HL-60/S4 treated with retinoic acid at 250 ng/mL for 4 days and 3 days (cell line): ENCODE results near the gene COPS4.
"Not testable (repeated sequence)": the region's sequence is repeated elsewhere in the genome, so short reads cannot be mapped to it uniquely, and the experiment has no call there.

ENCODE experiments used
- in situ Hi-C: fragments of 300-500 bp; cut with MboI; formaldehyde crosslinking; loops from 2 replicates; pipeline ENCODE4 v1.7.0; 2022; ENCODE audit warnings: low sequenced_read_pairs

The COPS4 gene

DNA sequence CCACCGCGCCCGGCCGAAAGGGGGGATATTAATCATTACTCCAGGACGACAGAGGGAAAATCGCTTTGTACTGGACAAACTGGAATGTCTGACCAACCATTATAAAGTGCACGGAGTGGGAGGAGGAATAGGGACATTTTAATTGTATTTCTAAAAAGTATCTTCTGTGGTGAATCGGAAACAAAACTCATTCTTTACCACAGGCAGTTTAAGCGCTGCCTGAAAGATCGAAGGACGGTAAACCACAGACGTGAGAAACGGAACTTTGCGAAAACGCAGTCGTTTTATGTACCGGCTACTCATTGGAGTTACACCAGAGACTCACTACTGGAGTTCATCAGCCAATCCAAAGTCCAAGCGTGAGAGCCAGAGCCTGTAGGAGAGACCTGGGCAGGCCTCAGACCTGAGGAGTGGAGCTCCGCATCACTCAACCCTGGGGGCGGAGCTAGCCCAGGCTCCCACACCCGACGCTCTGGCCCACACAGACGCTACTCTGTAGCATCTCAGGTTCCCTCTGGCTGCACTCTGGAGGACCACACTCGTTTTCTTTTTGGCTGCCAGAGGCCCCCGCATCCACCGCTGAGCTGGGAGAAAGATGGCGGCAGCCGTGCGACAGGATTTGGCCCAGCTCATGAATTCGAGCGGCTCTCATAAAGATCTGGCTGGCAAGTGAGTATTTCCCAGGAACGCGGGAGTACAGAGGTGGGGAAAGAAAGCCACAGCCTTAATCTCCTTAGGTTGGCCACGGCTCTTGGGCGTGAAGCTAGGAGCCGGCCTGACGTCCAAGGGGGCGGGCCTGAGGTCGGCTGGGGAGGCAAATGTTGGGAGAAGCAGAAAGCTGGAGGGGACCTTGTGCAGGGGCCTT, at the start of gene COPS4:
Gene COPS4, plus strand, starts transcription at position 554 of the 865 bp plus-strand sequence. Its CDS starts 42 bp downstream, at position 596.
- in situ Hi-C loops: no loop called here

DNA sequence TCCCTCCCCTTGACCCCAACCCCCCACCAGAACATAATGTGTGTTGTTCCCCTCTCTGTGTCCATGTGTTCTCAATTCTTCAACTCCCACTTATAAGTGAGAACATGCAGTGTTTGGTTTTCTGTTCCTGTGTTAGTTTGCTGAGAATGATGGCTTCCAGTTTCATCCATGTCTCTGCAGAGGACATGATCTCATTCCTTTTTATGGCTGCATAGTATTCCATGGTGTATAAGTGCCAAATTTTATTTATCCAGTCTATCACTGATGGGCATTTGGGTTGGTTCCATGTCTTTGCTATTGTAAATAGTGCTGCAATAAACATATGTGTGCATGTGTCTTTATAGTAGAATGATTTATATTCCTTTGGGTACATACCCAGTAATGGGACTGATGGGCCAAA, 47.5 kb upstream of the COPS4 start:
- in situ Hi-C loops: not testable (repeated sequence)

DNA sequence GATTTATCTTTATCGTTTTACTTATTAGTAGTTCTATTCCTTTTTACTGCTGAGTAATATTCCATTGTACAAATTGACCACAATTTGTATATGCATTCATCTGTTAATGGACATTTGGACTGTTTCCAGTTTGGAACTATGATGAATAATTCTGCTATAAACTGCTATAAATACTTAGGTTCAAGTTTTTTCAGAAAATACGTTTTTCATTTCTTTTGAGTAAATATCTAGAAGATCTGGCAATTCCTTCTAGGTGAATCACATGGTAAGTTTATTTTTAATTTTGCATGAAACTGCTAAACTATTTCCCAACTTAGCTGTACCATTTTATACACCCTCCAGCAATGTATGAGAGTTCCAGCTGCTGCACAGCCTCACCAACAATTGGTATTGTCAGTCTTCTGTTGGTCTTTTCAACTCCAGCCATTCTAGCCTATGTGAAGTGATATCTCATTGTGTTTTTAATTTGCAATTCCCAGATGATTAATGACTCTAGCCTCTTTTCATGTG, 46.6 kb upstream of the COPS4 start:
- in situ Hi-C loops: no loop called here

DNA sequence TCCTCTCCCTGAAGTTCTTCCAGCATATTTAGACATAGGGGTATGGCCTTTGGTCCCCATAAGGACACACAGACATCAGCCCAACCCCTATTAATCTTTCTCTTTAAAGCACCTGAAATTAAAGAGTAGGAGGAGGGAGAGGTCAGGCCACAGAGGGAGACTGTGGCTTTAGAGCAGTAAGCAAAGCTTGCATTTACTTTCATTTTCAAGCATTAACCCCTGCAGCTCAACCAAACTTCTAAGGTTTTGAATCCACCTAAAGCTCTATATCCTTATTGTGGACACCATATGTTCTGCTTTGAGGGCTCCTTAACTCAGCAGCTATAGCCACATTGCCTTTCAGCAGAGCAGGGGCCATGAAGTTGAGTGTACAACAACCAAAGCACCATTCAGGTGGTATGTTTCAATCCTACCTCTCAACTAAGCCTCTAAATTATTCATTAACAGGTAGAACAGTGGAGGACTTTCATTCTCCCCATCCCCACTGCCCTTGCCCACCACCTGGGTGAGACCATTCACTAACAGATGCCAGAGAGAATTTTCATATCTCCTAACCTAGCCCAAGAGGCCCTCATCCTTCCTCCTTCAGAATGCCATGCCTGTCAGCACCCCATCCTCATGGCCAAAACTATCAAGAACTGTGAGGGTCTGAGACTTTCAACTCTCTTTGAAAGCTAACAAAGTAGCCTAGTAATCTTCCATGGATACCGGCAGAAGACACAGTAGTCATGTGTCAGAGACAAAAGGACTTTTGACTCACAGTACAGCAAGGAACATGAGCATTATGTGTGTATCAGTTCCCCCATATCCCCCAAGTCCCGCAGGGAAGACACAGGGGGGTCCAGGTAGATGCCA, 45.2 kb upstream of the COPS4 start:
- in situ Hi-C loops: no loop called here

DNA sequence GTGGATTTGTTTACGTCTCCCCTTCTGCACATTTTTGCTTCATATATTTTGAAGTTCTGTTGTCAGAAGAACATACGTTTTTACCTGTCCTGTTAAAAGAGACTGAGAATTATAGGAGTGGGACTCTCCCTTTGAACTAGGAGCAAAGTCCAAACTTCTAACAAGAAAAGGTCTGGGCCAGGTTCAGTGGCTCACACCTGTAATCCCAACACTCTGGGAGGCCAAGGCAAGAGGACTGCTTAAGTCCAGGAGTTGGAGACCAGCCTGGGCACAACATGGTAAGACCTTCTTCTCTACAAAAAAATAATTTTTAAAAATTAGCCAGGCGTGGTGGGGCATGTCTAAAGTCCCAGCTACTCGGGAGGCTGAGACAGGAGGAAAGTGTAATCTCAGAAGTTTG, 40.1 kb upstream of the COPS4 start:
- in situ Hi-C loops: no loop called here

DNA sequence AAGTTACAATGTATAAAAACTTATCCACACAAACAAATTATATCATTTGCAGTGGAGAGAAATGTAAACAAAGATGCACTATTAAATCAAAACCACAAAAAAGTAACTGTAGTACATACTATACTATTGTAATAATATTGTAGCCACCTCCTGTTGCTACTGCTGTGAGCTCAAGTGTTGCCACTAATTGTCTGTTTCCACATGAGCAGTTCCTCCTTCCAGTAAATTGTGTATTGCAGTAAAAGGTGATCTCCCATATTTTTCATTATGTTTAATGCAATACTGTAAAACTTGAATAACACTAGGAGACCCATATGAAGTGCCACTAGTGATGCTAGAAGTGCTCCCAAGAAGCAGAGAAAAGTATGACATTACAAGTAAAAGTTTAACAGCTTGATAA, 36.1 kb upstream of the COPS4 start:
- in situ Hi-C loops: no loop called here

DNA sequence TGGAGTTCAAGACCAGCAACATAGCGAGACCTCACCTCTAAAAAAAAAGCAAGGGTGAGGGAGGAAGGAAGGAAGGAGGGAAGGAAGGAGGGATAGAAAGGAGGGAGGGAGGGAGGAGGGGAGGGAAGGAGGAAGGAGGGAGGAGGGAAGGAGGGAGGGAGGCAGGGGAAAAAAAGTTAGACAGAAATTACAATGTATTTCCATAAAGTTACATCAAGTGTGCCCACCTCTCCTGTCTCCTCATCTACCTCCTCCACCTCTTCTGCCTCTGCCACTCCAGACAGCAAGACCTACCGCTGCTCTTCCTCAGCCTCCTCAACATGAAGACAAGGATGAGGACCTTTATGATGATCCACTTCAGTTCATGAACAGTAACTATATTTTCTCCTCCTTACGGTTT, 32.7 kb upstream of the COPS4 start:
- in situ Hi-C loops: no loop called here

DNA sequence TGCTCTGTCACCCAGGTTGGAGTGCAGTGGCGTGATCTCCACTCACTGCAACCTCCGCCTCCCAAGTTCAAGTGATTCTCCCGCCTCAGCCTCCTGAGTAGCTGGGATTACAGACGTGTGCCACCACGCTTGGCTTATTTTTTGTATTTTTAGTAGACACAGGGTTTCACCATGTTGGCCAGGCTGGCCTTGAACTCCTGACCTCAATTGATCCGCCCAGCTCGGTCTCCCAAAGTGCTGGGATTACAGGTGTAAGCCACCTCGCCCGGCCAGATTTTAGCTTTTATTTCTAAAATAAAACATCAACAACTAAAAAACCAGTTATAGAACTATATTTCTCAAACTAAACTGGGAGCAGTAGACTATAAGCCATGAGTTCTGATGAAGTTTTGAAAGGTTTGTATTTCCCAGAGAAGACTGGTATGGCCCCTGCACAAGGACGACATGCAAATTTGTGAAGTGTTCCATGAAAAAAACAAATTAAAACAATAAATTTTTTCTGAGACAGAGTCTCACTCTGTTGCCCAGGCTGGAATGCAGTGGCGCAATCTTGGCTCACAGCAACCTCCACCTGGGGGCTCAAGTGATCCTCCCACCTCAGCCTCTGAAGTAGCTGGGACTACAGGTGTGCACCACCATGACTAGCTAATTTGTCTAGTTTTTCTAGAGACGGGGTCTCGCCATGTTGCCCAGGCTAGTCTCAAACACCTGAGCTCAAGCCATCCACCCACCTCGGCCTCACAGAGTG, 31.8 kb upstream of the COPS4 start:
- in situ Hi-C loops: not testable (repeated sequence)

DNA sequence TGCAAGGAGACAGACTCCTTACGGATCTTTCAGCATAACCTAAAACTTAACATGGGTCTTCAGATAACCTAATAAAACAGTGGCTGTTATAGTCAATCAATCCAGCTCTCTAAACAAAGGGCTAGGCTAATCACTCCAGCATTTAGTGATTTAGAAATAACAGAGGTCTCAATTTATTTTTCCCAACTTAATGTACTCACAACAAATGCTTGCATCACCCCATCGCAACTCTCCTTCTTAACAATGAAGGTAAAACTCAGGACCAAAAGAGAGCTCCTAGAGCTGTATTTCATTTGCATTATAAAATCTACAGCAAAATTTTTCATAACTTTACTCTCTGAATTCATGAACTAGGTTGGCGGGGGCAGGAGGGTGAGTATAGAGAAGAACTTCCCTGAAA, 25.5 kb upstream of the COPS4 start:
- in situ Hi-C loops: no loop called here

DNA sequence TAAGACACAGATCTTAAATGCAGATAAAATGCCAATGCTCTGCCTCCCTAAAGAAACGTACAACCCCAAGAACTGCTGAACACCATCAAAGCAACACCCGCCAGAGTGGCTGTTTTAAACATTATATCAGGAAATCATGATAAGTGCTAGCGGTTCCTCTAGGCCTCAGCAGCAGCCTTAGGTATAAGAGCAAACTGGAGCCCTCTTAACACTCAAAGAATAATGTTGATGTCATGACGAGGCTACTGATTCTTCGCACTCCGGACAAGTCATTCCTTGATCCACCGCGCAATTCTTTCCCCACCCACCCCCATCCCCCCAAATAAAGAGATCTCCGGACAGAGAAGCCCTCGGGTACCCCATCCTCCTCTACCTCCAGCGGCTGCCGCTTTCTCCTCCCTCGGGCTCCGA, 24.9 kb upstream of the COPS4 start:
- in situ Hi-C loops: no loop called here

DNA sequence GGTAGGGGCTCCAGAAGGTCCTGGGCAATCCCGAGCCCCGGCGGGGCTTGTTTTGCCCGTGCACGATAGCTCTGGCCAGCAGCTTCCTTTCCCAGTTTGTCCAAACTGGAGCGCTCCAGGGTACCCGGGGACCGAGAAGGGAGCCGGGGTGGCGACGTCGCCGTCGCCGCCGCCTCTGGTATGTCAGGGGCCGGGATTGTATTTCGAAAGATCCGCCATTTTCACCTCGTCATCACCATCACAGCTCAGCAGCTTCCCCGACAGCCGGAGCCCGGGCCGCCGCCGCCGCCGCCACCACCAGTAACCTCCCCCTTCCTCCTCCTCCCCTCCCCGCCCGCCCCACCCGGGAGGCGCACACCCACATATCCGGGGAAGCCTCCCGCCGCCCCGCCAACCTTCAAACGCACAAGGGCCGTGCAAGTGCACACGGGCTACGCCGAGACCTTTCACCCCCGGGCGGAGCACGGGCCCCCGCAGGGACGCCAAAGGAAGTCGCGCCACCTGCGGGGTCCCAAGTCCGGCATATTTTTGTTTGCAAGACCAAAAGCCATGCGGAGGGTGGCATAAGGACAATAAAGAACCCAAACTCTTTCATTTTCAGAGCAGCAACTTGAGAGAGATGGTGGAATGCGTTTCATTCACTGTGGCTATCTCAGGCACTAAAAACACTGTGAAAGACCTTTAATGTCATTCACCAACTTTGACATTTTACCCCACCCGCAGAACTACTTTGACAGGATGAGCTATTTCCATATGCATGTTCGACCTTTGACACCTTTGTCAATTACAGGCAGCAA, 24.3 kb upstream of the COPS4 start, which contains the start of gene LIN54:
Gene LIN54, minus strand, starts transcription at position 302 of the 797 bp plus-strand sequence. CDS start 25,979 bp downstream, outside the sequence.
- in situ Hi-C loops: no loop called here

DNA sequence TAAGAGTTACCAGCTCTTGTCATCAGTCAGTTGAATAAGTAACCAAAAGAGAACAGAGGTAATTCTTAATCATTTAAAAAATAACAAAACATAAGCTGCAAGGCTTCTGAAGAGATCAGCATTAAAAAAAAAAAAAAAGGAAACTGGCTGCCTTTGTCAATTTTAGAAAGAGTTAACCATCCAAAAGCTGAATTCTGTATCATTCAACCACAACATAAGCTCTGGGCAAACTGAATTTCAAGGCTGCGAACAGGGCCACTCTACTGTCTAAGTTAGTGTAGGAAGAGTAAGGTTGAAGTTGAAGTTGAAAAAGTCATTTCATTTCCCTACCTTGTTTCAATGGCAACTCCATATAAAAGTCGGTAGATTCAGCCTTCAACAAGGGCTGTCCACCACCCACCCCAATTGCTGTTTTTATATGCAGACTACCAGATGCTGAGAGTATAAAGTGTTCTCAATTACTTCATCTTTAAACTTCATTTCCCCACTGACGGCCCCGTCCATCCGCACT, 23.2 kb upstream of the COPS4 start:
- in situ Hi-C loops: no loop called here

DNA sequence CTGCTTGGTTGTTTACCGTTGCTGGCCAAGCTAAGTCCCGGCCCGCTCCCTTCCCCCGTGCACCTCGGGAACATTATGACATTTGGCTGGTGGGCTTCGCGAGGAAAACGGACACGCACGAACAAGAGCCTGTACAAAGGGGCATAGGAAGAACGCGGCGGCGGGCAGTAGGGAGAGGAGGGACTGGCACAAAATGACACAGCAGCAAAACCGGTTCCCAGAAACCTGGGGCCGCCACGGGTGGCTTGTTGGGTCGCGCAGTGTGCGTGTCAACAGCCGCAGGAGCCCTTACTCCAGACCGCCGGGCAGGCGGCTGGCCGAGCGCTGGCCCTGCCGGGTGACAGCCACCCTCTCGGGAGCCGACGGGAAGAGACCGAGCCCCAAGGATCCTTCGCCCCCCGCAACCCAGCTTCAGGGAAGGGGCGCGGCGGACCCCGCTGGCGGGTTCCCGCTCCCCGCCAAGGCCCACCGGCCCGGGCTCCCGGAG, 22.7 kb upstream of the COPS4 start:
- in situ Hi-C loops: no loop called here

DNA sequence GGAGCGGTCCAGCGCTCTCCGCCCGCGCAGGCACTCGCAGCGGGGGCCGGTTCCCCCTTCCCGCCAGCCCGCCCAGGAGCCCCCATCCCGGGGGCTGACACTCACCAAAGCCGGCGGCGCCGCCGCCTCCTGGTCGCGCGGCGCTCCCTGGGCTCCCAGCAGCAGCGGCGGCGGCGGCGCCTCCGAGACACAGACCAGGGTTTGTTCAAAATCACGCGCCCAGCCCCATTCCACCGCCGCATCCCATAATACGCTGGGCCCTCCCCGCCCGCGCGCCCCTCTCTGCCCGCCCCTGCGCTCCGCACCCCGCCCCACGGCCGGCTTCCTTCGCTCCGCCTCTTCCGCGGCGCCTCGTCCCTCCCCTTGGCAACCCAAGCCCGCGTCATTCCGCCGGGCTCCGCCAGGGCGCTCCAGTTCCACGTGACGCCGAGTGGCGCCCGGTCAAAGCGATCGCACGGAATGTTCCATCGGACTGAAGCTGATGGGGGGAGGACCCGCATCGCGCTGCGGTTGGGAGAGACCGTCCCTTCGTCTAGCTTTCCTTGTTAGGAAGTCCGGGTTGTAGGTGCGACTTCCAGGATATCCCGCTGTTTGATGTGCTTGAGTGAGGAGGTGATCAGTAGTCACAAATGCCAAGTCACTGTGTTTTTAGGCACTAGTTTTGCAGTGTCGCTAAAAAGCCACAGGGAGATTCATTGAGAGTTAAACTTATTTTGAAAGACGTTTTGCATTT, 22.1 kb upstream of the COPS4 start:
- in situ Hi-C loops: no loop called here

DNA sequence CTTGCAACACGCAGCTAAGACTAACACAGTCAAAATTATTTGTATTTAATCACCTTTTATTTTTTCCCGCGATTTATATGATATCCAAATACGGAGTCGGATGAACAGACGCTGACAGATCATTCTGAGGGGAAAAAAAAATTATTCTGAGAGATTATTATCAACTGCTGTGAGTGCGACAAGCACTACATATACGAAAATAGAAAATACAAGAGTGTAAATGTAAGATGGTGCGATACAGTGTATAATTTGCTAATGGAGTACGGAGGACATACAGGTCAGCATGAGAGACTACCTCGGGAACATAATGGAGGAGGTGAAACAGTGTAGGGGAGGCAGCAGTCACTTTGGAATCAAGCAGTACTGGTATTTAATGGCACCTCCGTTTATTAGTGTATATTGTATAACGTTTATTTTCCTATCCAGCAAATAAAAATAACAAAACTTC, 21.5 kb upstream of the COPS4 start:
- in situ Hi-C loops: no loop called here

DNA sequence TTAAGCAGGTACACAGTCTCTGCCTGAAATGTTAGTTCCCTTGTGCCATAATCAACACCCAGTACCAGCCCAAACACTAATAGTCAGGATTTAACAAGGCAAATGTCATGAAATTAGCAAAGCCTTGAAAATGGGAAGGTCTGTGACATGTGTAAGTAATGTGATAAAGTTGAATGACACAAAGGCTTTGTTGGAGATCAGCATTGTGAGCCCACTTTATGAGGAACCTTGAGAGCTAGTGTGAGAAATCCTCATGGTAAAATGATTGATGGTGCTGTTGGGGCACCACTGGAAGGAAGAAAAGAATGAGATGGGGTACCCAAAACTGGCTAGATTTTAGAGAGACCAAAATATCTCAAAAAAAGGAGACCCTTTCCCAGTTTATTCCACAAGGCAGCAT, 21.1 kb upstream of the COPS4 start:
- in situ Hi-C loops: no loop called here

DNA sequence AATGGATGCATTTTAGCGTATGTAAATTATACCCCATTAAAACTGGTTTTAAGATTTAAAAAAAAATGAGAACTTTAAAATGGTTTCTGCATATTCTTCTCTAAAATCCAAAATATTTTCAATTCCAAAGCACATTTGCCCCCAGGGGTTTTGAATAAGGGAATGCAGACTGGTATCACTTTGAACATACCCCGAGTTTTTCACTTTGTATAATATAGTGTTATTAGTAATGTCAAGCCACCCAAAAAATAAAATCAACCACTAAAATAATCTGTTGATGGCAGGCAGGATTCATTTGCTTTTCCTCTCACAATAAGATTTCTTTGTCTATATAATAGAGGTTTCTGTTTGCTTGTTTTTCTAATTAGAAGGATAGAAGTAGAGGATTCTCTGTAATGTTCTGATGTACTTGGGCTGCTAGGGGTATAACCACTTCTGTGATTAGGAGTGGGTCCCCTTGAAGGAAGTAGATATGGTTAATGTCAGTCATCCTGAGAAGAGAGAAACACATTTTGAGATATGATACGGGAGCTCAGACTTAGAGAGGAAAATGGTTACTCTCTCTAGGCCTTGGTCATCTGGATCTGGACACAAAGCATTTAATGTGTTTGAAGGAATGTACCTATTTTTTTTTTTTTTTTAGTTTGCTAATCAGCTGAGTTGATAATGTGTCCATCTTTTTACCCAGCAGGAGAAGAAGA, 15.0 kb upstream of the COPS4 start:
- in situ Hi-C loops: no loop called here

DNA sequence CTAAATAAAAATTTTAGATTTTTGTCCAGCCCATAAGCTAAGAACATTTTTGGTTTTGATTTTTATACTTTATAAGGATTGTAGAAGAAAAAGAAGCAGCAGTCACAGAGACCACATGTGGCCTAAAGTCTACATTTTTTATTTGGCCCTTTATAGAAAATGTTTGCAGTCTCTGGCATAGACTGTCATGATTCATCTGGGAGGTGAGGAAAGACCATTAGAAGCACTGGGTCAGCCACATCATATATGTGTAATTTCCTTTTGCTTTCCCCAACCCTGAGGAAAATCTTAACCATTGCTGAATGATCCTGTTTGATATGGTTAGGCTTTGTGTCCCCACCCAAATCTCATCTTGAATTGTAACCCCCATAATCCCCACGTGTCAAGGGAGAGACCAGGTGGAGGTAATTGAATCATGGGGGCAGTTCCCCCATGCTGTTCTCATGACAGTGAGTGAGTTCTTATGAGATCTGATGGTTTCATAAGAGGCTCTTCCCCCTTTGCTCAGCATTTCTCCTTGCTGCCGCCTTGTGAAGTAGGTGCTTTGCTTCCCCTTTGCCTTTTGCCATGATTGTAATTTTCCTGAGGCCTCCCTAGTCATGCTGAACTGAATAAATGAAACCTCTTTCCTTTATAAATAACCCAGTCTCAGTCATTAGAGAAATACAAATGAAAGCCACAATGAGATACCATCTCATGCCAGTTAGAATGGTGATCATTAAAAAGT, 12.1 kb upstream of the COPS4 start:
- in situ Hi-C loops: no loop called here
